ENCODE measurements around the gene DIS3L2. TPM values are rescaled to one million over a fixed set of nuclear protein-coding genes. Genes with fewer than 3 reads are reported as not detected.

Gene DIS3L2
- total and polyA plus RNA-seq, 2 of the 4 experiments (the other 2 are of a cell fraction), result 14.7 to 19.2 TPM

DNA sequence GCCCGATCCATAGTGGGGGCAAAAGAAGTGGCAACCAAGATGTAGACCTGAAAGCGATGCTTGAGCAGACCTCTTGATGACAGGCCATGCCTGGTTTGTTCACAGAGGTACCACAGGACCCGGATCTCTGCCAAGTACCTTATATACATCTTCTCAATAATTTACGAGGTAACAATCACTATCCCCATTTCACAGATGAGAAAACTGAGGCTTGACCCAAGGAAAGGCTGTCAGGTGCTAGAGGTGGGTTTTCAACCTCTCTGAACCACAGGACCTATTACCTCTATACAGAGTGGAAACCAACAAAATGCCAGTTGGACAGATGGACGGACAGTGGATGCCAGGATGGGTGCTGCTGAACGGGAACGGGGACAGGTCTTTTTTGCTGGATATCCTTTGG lies 13.8 kb upstream of the DIS3L2 start:
- Histone ChIP-seq H4K91ac (ENCODE audit: insufficient read depth, low read depth, low read length) (no peak overlapping the region), H2BK120ac (ENCODE audit: low read depth, low read length) (no peak overlapping the region), H4K8ac (ENCODE audit: low read depth in 2 of 2, low read length in 2 of 2) (no peak overlapping the region), H4K20me1 (ENCODE audit: insufficient read depth, low read length) (no peaks in the 10 kb centered on the region), H3K9me1 (ENCODE audit: insufficient read depth, low read length) (no peaks in the 10 kb centered on the region), H2AFZ (replicated peaks; ENCODE audit: low read length, poor library complexity) (no peak overlapping the region), H3K4ac (ENCODE audit: low read depth, low read length) (no peak overlapping the region), H3K4me3 (ENCODE audit: insufficient read depth, low read depth, low read length) (no peak overlapping the region), H3K27ac (ENCODE audit: insufficient read depth, low read length) (no peak overlapping the region), H3K27me3 (ENCODE audit: control insufficient read depth, insufficient read depth, low read length) (peaks cover 16% of the 10 kb centered on the region), H3K4me2 (ENCODE audit: low read depth, low read length) (no peak overlapping the region), H3K56ac (ENCODE audit: extremely low read depth, insufficient read depth, low read length) (no peak overlapping the region), H3K14ac (replicated peaks; ENCODE audit: low read depth, low read length) (no peak overlapping the region), H4K5ac (ENCODE audit: low read depth, low read length) (no peak overlapping the region), H3K79me1 (ENCODE audit: low read depth in 1 of 2, low read length in 2 of 2) (no peaks in the 10 kb centered on the region), H2BK20ac (ENCODE audit: low read depth, low read length) (no peak overlapping the region), H3K9ac (ENCODE audit: low read depth, low read length) (no peak overlapping the region), H2BK15ac (ENCODE audit: low read depth, low read length) (no peak overlapping the region), H3K18ac (ENCODE audit: low read depth, low read length) (no peak overlapping the region), H3K9me3 (ENCODE audit: control insufficient read depth, insufficient read depth, low read length) (no peaks in the 10 kb centered on the region), H2AK9ac (replicated peaks; ENCODE audit: low read depth, low read length, poor library complexity) (no peak overlapping the region), H3K36me3 (ENCODE audit: control insufficient read depth, insufficient read depth, low read length) (no peaks in the 10 kb centered on the region), H2AK5ac (ENCODE audit: low read depth, low read length) (no peak overlapping the region), H3K23ac (ENCODE audit: low read depth, low read length) (no peak overlapping the region), H2BK5ac (ENCODE audit: low read depth, low read length, poor library complexity, severe bottlenecking) (no peak overlapping the region), H3K4me1 (ENCODE audit: control insufficient read depth, insufficient read depth, low read length) (no peaks in the 10 kb centered on the region)
- ChIA-PET CTCF (no interaction called here), POLR2A (ENCODE audit: unreplicated experiment) (no interaction called here)
- BruUV-seq (replicated peaks), result no TSS peak
- DNase-seq (no peak), ATAC-seq (ENCODE audit: low read depth) (no peak)
- no peak for TF ChIP-seq SMC3 (IDR thresholded peaks at IDR 0.05; ENCODE audit: low read depth, low read length)
- TF ChIP-seq CEBPB (IDR thresholded peaks at IDR 0.05; ENCODE audit: low read depth, low read length), result no peak
- in situ Hi-C loops (cut with MboI; ENCODE audit: low sequenced_read_pairs), result no loop called here
- intact Hi-C loops (cut with micrococcal nuclease), result no loop called here
- dilution Hi-C loops (cut with HindIII; ENCODE audit: low sequenced_read_pairs, unreplicated experiment), result no loop called here
- WGBS, 2 experiments (ENCODE audit: extremely low coverage in 2 of 2, insufficient read length in 1 of 2), result 82% methylated on average over 2 of the region's 7 CpGs; no CpG with 5 or more reads in 1 of the 2 experiments
